H1 (cell line): ENCODE results near the gene DET1. TPM values are rescaled to one million over a fixed set of nuclear protein-coding genes. Genes with fewer than 3 reads are reported as not detected.
"Not testable (repeated sequence)": the region's sequence is repeated elsewhere in the genome, so short reads cannot be mapped to it uniquely, and the experiment has no call there.

Source experiments
- CTCF ChIA-PET: fragments of 300-600 bp; sonication (Branson Sonifier 250); formaldehyde crosslinking; loops from one replicate; lab custom pipeline; 2021; ENCODE audit not compliant: partially characterized antibody; lab: Charles Lee
- POLR2A ChIA-PET: fragments of 300-600 bp; sonication (Branson Sonifier 250); formaldehyde crosslinking; loops from one replicate; lab custom pipeline; 2021; ENCODE audit warnings: inconsistent platforms; ENCODE audit not compliant: partially characterized antibody; lab: Charles Lee
- DNase-seq, 2 experiments: peaks; one replicate each; pipeline versions ENCODE4 v3.0.0 to v3.0.0-alpha.2; 2010 to 2022; ENCODE audit warnings: low spot score in 2 of 2, low read depth in 1 of 2, mixed read lengths in 1 of 2
- FAIRE-seq: peaks from 2 replicates; lab custom pipeline; 2011; peaks lifted over from hg19 to GRCh38; lab: Jason Lieb, UNC
- H2AFZ ChIP-seq: 2 replicates; pipeline ENCODE4 v1.8.1; 2012; ENCODE audit warnings: low read length, inconsistent platforms
- H2AK5ac ChIP-seq: 2 replicates; pipeline ENCODE4 v1.6.1; 2013; ENCODE audit warnings: low read depth, low read length
- H2BK120ac ChIP-seq: replicated peaks from 2 replicates; pipeline ENCODE3; 2013; ENCODE audit warnings: low read depth, low read length, inconsistent platforms
- H2BK12ac ChIP-seq: 2 replicates; pipeline ENCODE4 v1.6.1; 2013; ENCODE audit warnings: low read depth, low read length
- H2BK15ac ChIP-seq: 2 replicates; pipeline ENCODE4 v1.6.1; 2013; ENCODE audit warnings: low read length
- H2BK20ac ChIP-seq: 2 replicates; pipeline ENCODE4 v1.6.1; 2013; ENCODE audit warnings: low read length
- H2BK5ac ChIP-seq: 2 replicates; pipeline ENCODE4 v1.6.1; 2013; ENCODE audit warnings: low read depth, low read length
- H3K14ac ChIP-seq: 2 replicates; pipeline ENCODE4 v1.6.1; 2013; ENCODE audit warnings: inconsistent platforms; ENCODE audit not compliant: insufficient read length
- H3K18ac ChIP-seq: 2 replicates; pipeline ENCODE4 v1.6.1; 2013; ENCODE audit warnings: low read length; ENCODE audit errors: extremely low read depth
- H3K23ac ChIP-seq: 2 replicates; pipeline ENCODE4 v1.6.1; 2013; ENCODE audit warnings: inconsistent platforms; ENCODE audit not compliant: insufficient read length
- H3K23me2 ChIP-seq: 2 replicates; pipeline ENCODE4 v1.6.1; 2013; ENCODE audit warnings: low read depth, low read length
- H3K27ac ChIP-seq: 2 replicates; pipeline ENCODE4 v1.6.1; 2011; ENCODE audit warnings: low read depth, low read length, inconsistent platforms
- H3K27me3 ChIP-seq, 4 experiments: replicated peaks in 1 of 4; 1 replicate in 1 of 4; 2 replicates in 3 of 4; pipeline versions ENCODE4 v1.6.1 to v1.8.1; 2011 to 2013; ENCODE audit warnings: low read length in 3 of 4, mild to moderate bottlenecking in 3 of 4, inconsistent platforms in 2 of 4, mixed read lengths in 2 of 4, moderate library complexity in 1 of 4; ENCODE audit not compliant: control insufficient read depth in 3 of 4, insufficient read depth in 3 of 4; ENCODE audit errors: extremely low read depth in 1 of 4
- H3K36me3 ChIP-seq, 4 experiments: 2 replicates each; pipeline versions ENCODE4 v1.6.1 to v1.8.1; 2011 to 2013; ENCODE audit warnings: mild to moderate bottlenecking in 4 of 4, low read length in 3 of 4, moderate library complexity in 2 of 4, control low read depth in 1 of 4, inconsistent platforms in 1 of 4; ENCODE audit not compliant: insufficient read depth in 4 of 4, control insufficient read depth in 2 of 4
- H3K4ac ChIP-seq: replicated peaks from 2 replicates; pipeline ENCODE3; 2013; ENCODE audit warnings: low read length, low read depth, mixed read lengths, inconsistent platforms; ENCODE audit not compliant: insufficient read length
- H3K4me1 ChIP-seq, 4 experiments: replicated peaks in 1 of 4; 1 replicate in 1 of 4; 2 replicates in 3 of 4; pipeline versions ENCODE4 v1.6.1 to v1.8.1; 2011 to 2013; ENCODE audit warnings: low read length in 3 of 4, inconsistent platforms in 2 of 4, mixed read lengths in 1 of 4; ENCODE audit not compliant: insufficient read depth in 4 of 4, control insufficient read depth in 3 of 4
- H3K4me2 ChIP-seq, 2 experiments: 2 replicates each; pipeline versions ENCODE4 v1.6.1 to v1.8.1; 2011 to 2013; ENCODE audit warnings: low read depth in 2 of 2, low read length in 2 of 2, control low read depth in 1 of 2, inconsistent platforms in 1 of 2, mild to moderate bottlenecking in 1 of 2; ENCODE audit not compliant: insufficient read depth in 1 of 2
- H3K4me3 ChIP-seq, 4 experiments: fragments of 200-600, 300-600 bp in 1 of 4; sonication (generic), shearing (Covaris generic), sonication (Bioruptor Twin) in 1 of 4; 2 replicates each; pipeline versions ENCODE4 v1.5.1 to v1.8.1; 2011 to 2016; ENCODE audit warnings: low read length in 4 of 4, low read depth in 3 of 4, control low read depth in 2 of 4, inconsistent platforms in 2 of 4, mild to moderate bottlenecking in 2 of 4, mixed read lengths in 1 of 4, moderate library complexity in 1 of 4; ENCODE audit not compliant: insufficient read depth in 2 of 4; ENCODE audit errors: extremely low read depth in 1 of 4
- H3K56ac ChIP-seq: replicated peaks from 2 replicates; pipeline ENCODE3; 2013; ENCODE audit warnings: low read depth, mild to moderate bottlenecking, mixed read lengths, low read length, inconsistent platforms; ENCODE audit not compliant: insufficient read length
- H3K79me1 ChIP-seq: 2 replicates; pipeline ENCODE4 v1.6.1; 2013; ENCODE audit warnings: low read depth, low read length, control low read depth
- H3K79me2 ChIP-seq, 2 experiments: 2 replicates each; pipeline versions ENCODE4 v1.6.1 to v1.8.1; 2012 to 2013; ENCODE audit warnings: low read length in 2 of 2, mild to moderate bottlenecking in 2 of 2, inconsistent platforms in 1 of 2; ENCODE audit not compliant: insufficient read depth in 2 of 2, control insufficient read depth in 1 of 2
- H3K9ac ChIP-seq, 4 experiments: replicated peaks in 1 of 4; 1 replicate in 1 of 4; 2 replicates in 3 of 4; pipeline versions ENCODE4 v1.6.1 to v1.8.1; 2011 to 2013; ENCODE audit warnings: low read depth in 3 of 4, low read length in 3 of 4, control low read depth in 2 of 4, mild to moderate bottlenecking in 2 of 4, moderate library complexity in 2 of 4, inconsistent platforms in 1 of 4; ENCODE audit errors: extremely low read depth in 1 of 4
- H3K9me3 ChIP-seq, 2 experiments: 2 replicates each; pipeline versions ENCODE4 v1.6.1 to v1.8.1; 2012 to 2013; ENCODE audit warnings: mild to moderate bottlenecking in 2 of 2, moderate library complexity in 2 of 2, control low read depth in 1 of 2, inconsistent platforms in 1 of 2, low read depth in 1 of 2, low read length in 1 of 2, mixed read lengths in 1 of 2; ENCODE audit not compliant: insufficient read depth in 2 of 2
- H4K20me1 ChIP-seq, 2 experiments: replicated peaks in 1 of 2; 2 replicates each; pipeline versions ENCODE3 to v1.8.1; 2011 to 2013; ENCODE audit warnings: inconsistent platforms in 2 of 2, low read length in 2 of 2, mild to moderate bottlenecking in 1 of 2; ENCODE audit not compliant: insufficient read depth in 2 of 2, control insufficient read depth in 1 of 2
- H4K5ac ChIP-seq: 2 replicates; pipeline ENCODE4 v1.6.1; 2013; ENCODE audit warnings: low read length, low read depth, mixed read lengths, inconsistent platforms; ENCODE audit not compliant: insufficient read length
- H4K8ac ChIP-seq: 2 replicates; pipeline ENCODE4 v1.8.0; 2013; ENCODE audit warnings: mild to moderate bottlenecking, moderate library complexity, low read length, inconsistent platforms; ENCODE audit not compliant: insufficient read depth; ENCODE audit errors: extremely low read depth
- H4K91ac ChIP-seq: replicated peaks from 2 replicates; pipeline ENCODE3; 2013; ENCODE audit warnings: low read length, mixed read lengths, inconsistent platforms; ENCODE audit not compliant: insufficient read length
- WGBS, 2 experiments: shearing (Covaris generic) in 1 of 2; methylation state at CpG; one replicate each; pipeline versions ENCODE4 v1.1.6 to v1.1.7; 2013 to 2015; ENCODE audit warnings: low lambda C conversion rate in 2 of 2, mixed read lengths in 2 of 2, inconsistent platforms in 1 of 2, low coverage in 1 of 2, missing lambda C conversion rate in 1 of 2; ENCODE audit not compliant: insufficient replicate concordance in 2 of 2, insufficient coverage in 1 of 2, insufficient read length in 1 of 2; ENCODE audit errors: extremely low coverage in 1 of 2, missing lambda C conversion rate in 1 of 2; 5-methylcytosine and 5-hydroxymethylcytosine counted together
- polyA plus RNA-seq, 7 experiments: library from polyadenylated mRNA; depleted of rRNA in 3 of 7; stranded (reverse) in 5 of 7; unstranded in 2 of 7; fragments of >200 nt in 5 of 7; fragments of 200-250 nt in 2 of 7; gene quantifications; 1 replicate in 5 of 7; 2 replicates in 1 of 7; 4 replicates in 1 of 7; pipeline versions ENCODE4 v1.2.1 to v1.2.3, GENCODE V29; 2011 to 2013; ENCODE audit warnings: missing spikeins in 2 of 7, mixed read lengths in 2 of 7
- total RNA-seq: library from RNA; stranded (reverse); fragmentation: NEBNext Ultra II Directional; extraction: Animal tissue kit (Norgen Biotek cat#: 25700); gene quantifications from 2 replicates; pipeline ENCODE4 v1.2.1, GENCODE V29; 2021

The DET1 gene
- total and polyA plus RNA-seq, 2 of the 8 experiments (the other 6 are each of a cell fraction or from before 2014, with no cell fraction given), result 5.4 to 8.5 TPM

GRCh38 chr15:88545578-88546247 lies 768 bp downstream of the DET1 start:
- H3K36me3 ChIP-seq, H3K79me1 ChIP-seq, DNase-seq, FAIRE-seq, H2AK5ac ChIP-seq, H4K8ac ChIP-seq, H2BK15ac ChIP-seq, H3K9me3 ChIP-seq, H3K23ac ChIP-seq, H3K56ac ChIP-seq, CTCF ChIA-PET, H2BK120ac ChIP-seq, H2AFZ ChIP-seq, H3K27me3 ChIP-seq, H3K79me2 ChIP-seq, H4K20me1 ChIP-seq, H2BK12ac ChIP-seq, H3K23me2 ChIP-seq, H3K14ac ChIP-seq, H3K4ac ChIP-seq, H2BK20ac ChIP-seq, H4K91ac ChIP-seq, H3K4me1 ChIP-seq: not testable (repeated sequence)
- peak overlapping the region; percentile 65 to 68 for H3K4me2 ChIP-seq
- WGBS, 2 experiments, result 28% methylated on average over 7 of the region's 8 CpGs; no CpG with 5 or more reads in 1 of the 2 experiments
- H3K27ac ChIP-seq, result peak overlapping the region; percentile 75; the same call in 1 of the 2 replicates
- 0 out of 2 replicates have a peak overlapping the region, but pooled peaks have one; percentile 14 for H2BK5ac ChIP-seq
- POLR2A ChIA-PET, result interaction anchor here (1.1 kb wide), 1 partner anchor 11 kb away, joined by 4 read pairs; no protein-coding TSS in a partner anchor
- H3K18ac ChIP-seq, result peak overlapping the region; percentile 87; the same call in 1 of the 2 replicates
- H4K5ac ChIP-seq, result peak overlapping the region; percentile 49
- peak overlapping the region; percentile 42 to 51 (median 46); a peak in 5 of 7 replicates for H3K9ac ChIP-seq
- peak overlapping the region; percentile 47 to 69 (median 56) for H3K4me3 ChIP-seq
